IMR-90 (cell line): ENCODE data around the gene SRP19. TPM values are rescaled to one million over a fixed set of nuclear protein-coding genes. Genes with fewer than 3 reads are reported as not detected.

Source experiments
- ATAC-seq: fragments of 200-7000 bp; cut with Tn5 transposase; 2 replicates; pipeline ENCODE4 v1.9.1; 2020; ENCODE audit warnings: low read depth, mild to moderate bottlenecking, moderate library complexity
- BruUV-seq: library from RNA; stranded (reverse); fragments of 400-500 nt; replicated peaks from 2 replicates; lab custom pipeline; 2021; lab: Mats Ljungman, UMichigan
- CTCF ChIA-PET: fragments of 300-600 bp; formaldehyde crosslinking; extraction: SDS; loops from one replicate; lab custom pipeline; 2021; ENCODE audit warnings: antibody characterized with exemption; lab: Yijun Ruan, JAX
- POLR2A ChIA-PET: fragments of 300-600 bp; sonication (Branson Sonifier 250); formaldehyde crosslinking; loops from one replicate; lab custom pipeline; 2022; ENCODE audit warnings: antibody characterized with exemption; ENCODE audit not compliant: unreplicated experiment; lab: Charles Lee
- DNase-seq: peaks from one replicate; pipeline ENCODE4 v3.0.0; 2013
- H2AFZ ChIP-seq: replicated peaks from 2 replicates; pipeline ENCODE3; 2013; ENCODE audit warnings: low read length, mild to moderate bottlenecking; ENCODE audit not compliant: poor library complexity
- H2AK5ac ChIP-seq: 2 replicates; pipeline ENCODE4 v1.6.1; 2013; ENCODE audit warnings: low read depth, low read length, inconsistent platforms
- H2AK9ac ChIP-seq: replicated peaks from 2 replicates; pipeline ENCODE3; 2013; ENCODE audit warnings: mild to moderate bottlenecking, low read depth, low read length, moderate library complexity; ENCODE audit not compliant: poor library complexity
- H2BK120ac ChIP-seq: 2 replicates; pipeline ENCODE4 v1.6.1; 2013; ENCODE audit warnings: low read depth, low read length, inconsistent platforms
- H2BK15ac ChIP-seq: 3 replicates; pipeline ENCODE4 v1.6.1; 2013; ENCODE audit warnings: low read depth, low read length, inconsistent platforms
- H2BK20ac ChIP-seq: 2 replicates; pipeline ENCODE4 v1.6.1; 2013; ENCODE audit warnings: low read depth, mild to moderate bottlenecking, inconsistent platforms, low read length, moderate library complexity
- H2BK5ac ChIP-seq: 2 replicates; pipeline ENCODE4 v1.6.1; 2013; ENCODE audit warnings: mild to moderate bottlenecking, low read depth, low read length, inconsistent platforms; ENCODE audit not compliant: poor library complexity, severe bottlenecking
- H3K14ac ChIP-seq: replicated peaks from 2 replicates; pipeline ENCODE4 v1.6.1; 2013; ENCODE audit warnings: low read depth, low read length, inconsistent platforms
- H3K18ac ChIP-seq: 2 replicates; pipeline ENCODE4 v1.6.1; 2013; ENCODE audit warnings: low read depth, low read length, control low read depth
- H3K23ac ChIP-seq: 2 replicates; pipeline ENCODE4 v1.6.1; 2013; ENCODE audit warnings: low read depth, low read length, inconsistent platforms
- H3K27ac ChIP-seq: 2 replicates; pipeline ENCODE4 v1.5.1; 2013; ENCODE audit warnings: mild to moderate bottlenecking, control low read depth, low read length; ENCODE audit not compliant: insufficient read depth
- H3K27me3 ChIP-seq: 2 replicates; pipeline ENCODE4 v1.6.1; 2013; ENCODE audit warnings: low read length; ENCODE audit not compliant: control insufficient read depth, insufficient read depth
- H3K36me3 ChIP-seq: 2 replicates; pipeline ENCODE4 v1.6.1; 2013; ENCODE audit warnings: low read length, mixed read lengths; ENCODE audit not compliant: control insufficient read depth, insufficient read depth
- H3K4ac ChIP-seq: 2 replicates; pipeline ENCODE4 v1.6.1; 2013; ENCODE audit warnings: low read depth, low read length, inconsistent platforms
- H3K4me1 ChIP-seq: 2 replicates; pipeline ENCODE4 v1.6.1; 2013; ENCODE audit warnings: low read length, mixed read lengths; ENCODE audit not compliant: control insufficient read depth, insufficient read depth
- H3K4me2 ChIP-seq: 2 replicates; pipeline ENCODE4 v1.6.1; 2013; ENCODE audit warnings: low read depth, mild to moderate bottlenecking, control low read depth, low read length, moderate library complexity
- H3K4me3 ChIP-seq: 2 replicates; pipeline ENCODE4 v1.5.1; 2013; ENCODE audit warnings: low read depth, mild to moderate bottlenecking, control low read depth, low read length, moderate library complexity; ENCODE audit not compliant: insufficient read depth
- H3K56ac ChIP-seq: 2 replicates; pipeline ENCODE4 v1.6.1; 2013; ENCODE audit warnings: low read length, inconsistent platforms; ENCODE audit not compliant: insufficient read depth; ENCODE audit errors: extremely low read depth
- H3K79me1 ChIP-seq, 2 experiments: 2 replicates each; pipeline ENCODE4 v1.6.1; 2013; ENCODE audit warnings: low read length in 2 of 2, inconsistent platforms in 1 of 2, low read depth in 1 of 2
- H3K9ac ChIP-seq: 2 replicates; pipeline ENCODE4 v1.6.1; 2013; ENCODE audit warnings: low read depth, low read length, control low read depth
- H3K9me1 ChIP-seq: 2 replicates; pipeline ENCODE4 v1.6.1; 2013; ENCODE audit warnings: low read length, inconsistent platforms; ENCODE audit not compliant: insufficient read depth
- H3K9me3 ChIP-seq: 2 replicates; pipeline ENCODE4 v1.6.1; 2013; ENCODE audit warnings: low read length; ENCODE audit not compliant: control insufficient read depth, insufficient read depth
- H4K20me1 ChIP-seq: 2 replicates; pipeline ENCODE4 v1.6.1; 2013; ENCODE audit warnings: low read length, inconsistent platforms; ENCODE audit not compliant: insufficient read depth
- H4K5ac ChIP-seq: 2 replicates; pipeline ENCODE4 v1.6.1; 2013; ENCODE audit warnings: mild to moderate bottlenecking, low read depth, low read length, control low read depth
- H4K8ac ChIP-seq, 2 experiments: 2 replicates each; pipeline ENCODE4 v1.6.1; 2013; ENCODE audit warnings: low read depth in 2 of 2, low read length in 2 of 2, control low read depth in 1 of 2, inconsistent platforms in 1 of 2
- H4K91ac ChIP-seq: 2 replicates; pipeline ENCODE4 v1.6.1; 2013; ENCODE audit warnings: low read depth, low read length, inconsistent platforms; ENCODE audit not compliant: insufficient read depth
- CEBPB ChIP-seq: IDR thresholded peaks from 2 replicates; pipeline ENCODE4 v1.6.1; 2012; ENCODE audit warnings: low read depth, low read length, improper control_type of control experiment
- RAD21 ChIP-seq: IDR thresholded peaks from 2 replicates; pipeline ENCODE4 v1.6.1; 2012; ENCODE audit warnings: low read length, improper control_type of control experiment
- WGBS, 2 experiments: methylation state at CpG; one replicate each; pipeline versions ENCODE4 v1.1.5 to v1.1.7; 2013; ENCODE audit warnings: missing lambda C conversion rate in 2 of 2; ENCODE audit not compliant: insufficient read length in 1 of 2; ENCODE audit errors: extremely low coverage in 2 of 2; 5-methylcytosine and 5-hydroxymethylcytosine counted together
- dilution Hi-C: fragments of 300-500 bp; cut with HindIII; formaldehyde crosslinking; loops from one replicate; pipeline ENCODE4 v1.14.3; 2018; ENCODE audit warnings: low sequenced_read_pairs; ENCODE audit not compliant: unreplicated experiment
- in situ Hi-C: fragments of 300-500 bp; cut with MboI; formaldehyde crosslinking; loops from 3 replicates; pipeline ENCODE4 v1.14.3; 2019; ENCODE audit warnings: low sequenced_read_pairs, inconsistent platforms, mixed read lengths
- intact Hi-C: fragments of 100-400 bp; cut with micrococcal nuclease; formaldehyde crosslinking; loops from 2 replicates; pipeline ENCODE4 v1.10.0; 2022
- polyA plus RNA-seq, 3 experiments: library from polyadenylated mRNA; depleted of rRNA; stranded (reverse); fragments of >200 nt; gene quantifications; 2 replicates each; pipeline ENCODE4 v1.2.3, GENCODE V29; 2012; ENCODE audit warnings: low replicate concordance in 1 of 3
- total RNA-seq: library from RNA; depleted of rRNA; stranded (reverse); fragments of >200 nt; gene quantifications from 2 replicates; pipeline ENCODE4 v1.2.3, GENCODE V29; 2012

SRP19 gene
- total and polyA plus RNA-seq, 2 of the 4 experiments (the other 2 are of a cell fraction): 10.0 to 61.5 TPM

GRCh38 chr5:112865128-112865527, 4.0 kb downstream of the SRP19 start:
- H2AFZ ChIP-seq: no peak overlapping the region
- ChIA-PET CTCF (interaction anchor here (0.6 kb wide), 4 partner anchors 78 to 1379 kb away, joined by 3 to 7 read pairs (median 4); no protein-coding TSS in a partner anchor), POLR2A (interaction anchor here (0.6 kb wide), 2 partner anchors 9 to 690 kb away, joined by 3 read pairs; no protein-coding TSS in a partner anchor)
- peaks cover 21% of the 10 kb centered on the region; the same call in 1 of the 2 replicates for H4K20me1 ChIP-seq
- no peak overlapping the region for H2AK5ac ChIP-seq
- H3K4me3 ChIP-seq: no peak overlapping the region
- no peaks in the 10 kb centered on the region for H3K27me3 ChIP-seq
- no peak overlapping the region for H3K9ac ChIP-seq
- no peak overlapping the region for H4K8ac ChIP-seq
- H2AK9ac ChIP-seq: no peak overlapping the region
- TF ChIP-seq RAD21: no peak
- TF ChIP-seq CEBPB: peak; percentile 49; the same call in 1 of the 2 replicates
- DNase-seq: no peak
- in situ Hi-C loops (no loop called here), intact Hi-C loops (no loop called here), dilution Hi-C loops (no loop called here)
- BruUV-seq: no TSS peak
- H2BK5ac ChIP-seq: no peak overlapping the region
- peaks cover 16 to 52% of the 10 kb centered on the region in 2 experiments for H3K79me1 ChIP-seq
- peaks cover 5% of the 10 kb centered on the region; the same call in 1 of the 2 replicates for H3K9me1 ChIP-seq
- H2BK120ac ChIP-seq: no peak overlapping the region
- H3K36me3 ChIP-seq: peaks cover 32% of the 10 kb centered on the region
- H4K5ac ChIP-seq: no peak overlapping the region
- no peak for ATAC-seq
- H3K4ac ChIP-seq: no peak overlapping the region
- no peak overlapping the region for H3K18ac ChIP-seq
- H3K9me3 ChIP-seq: no peaks in the 10 kb centered on the region
- H3K27ac ChIP-seq: no peak overlapping the region
- no peak overlapping the region for H3K56ac ChIP-seq
- H3K14ac ChIP-seq: no peak overlapping the region
- H2BK15ac ChIP-seq: no peak overlapping the region
- H4K91ac ChIP-seq: no peak overlapping the region
- H2BK20ac ChIP-seq: no peak overlapping the region
- peaks cover 2% of the 10 kb centered on the region; the same call in 1 of the 2 replicates for H3K4me1 ChIP-seq
- H3K4me2 ChIP-seq: no peak overlapping the region
- WGBS, 2 experiments: no CpG with 5 or more reads among the region's 3 CpGs
- H3K23ac ChIP-seq: no peak overlapping the region
